AG08396 (cell line): Measurements from ENCODE around the gene TMEM14A.
"Not testable (repeated sequence)": the region's sequence is repeated elsewhere in the genome, so short reads cannot be mapped to it uniquely, and the experiment has no call there.

Experiments
- DNase-seq: peaks from one replicate; pipeline ENCODE4 v3.0.0; 2012; ENCODE audit warnings: low spot score, mixed read lengths

TMEM14A gene

GRCh38 chr6:52670502-52671409, at the start of gene TMEM14A:
TMEM14A (plus strand) TSS chr6:52671113; CDS start chr6:52677103, 5,990 bp downstream.
- DNase-seq = peak; percentile 98

GRCh38 chr6:52621631-52622030, 49.3 kb upstream of the TMEM14A start:
- no peak for DNase-seq

- DNase-seq = no peak
These were observed 48.1 kb upstream of the TMEM14A start for GRCh38 chr6:52622810-52623209.

GRCh38 chr6:52632011-52632410, 38.9 kb upstream of the TMEM14A start:
- DNase-seq = no peak

- no peak for DNase-seq
These were observed 36.7 kb upstream of the TMEM14A start for GRCh38 chr6:52634211-52634610.

GRCh38 chr6:52635049-52635577, 35.8 kb upstream of the TMEM14A start:
- no peak for DNase-seq

GRCh38 chr6:52636830-52637229, 34.1 kb upstream of the TMEM14A start:
- no peak for DNase-seq

- no peak for DNase-seq
These were observed 31.4 kb upstream of the TMEM14A start for GRCh38 chr6:52639493-52639892.

- no peak for DNase-seq
These were observed 30.7 kb upstream of the TMEM14A start for GRCh38 chr6:52640170-52640569.

- no peak for DNase-seq
These were observed 30.0 kb upstream of the TMEM14A start for GRCh38 chr6:52640916-52641315.

GRCh38 chr6:52641388-52641787, 29.5 kb upstream of the TMEM14A start:
- DNase-seq = no peak

- no peak for DNase-seq
These were observed 29.1 kb upstream of the TMEM14A start for GRCh38 chr6:52641826-52642225.

GRCh38 chr6:52642368-52642767, 28.5 kb upstream of the TMEM14A start:
- no peak for DNase-seq

- no peak for DNase-seq
These were observed 27.8 kb upstream of the TMEM14A start for GRCh38 chr6:52643158-52643557.

- no peak for DNase-seq
These were observed 26.7 kb upstream of the TMEM14A start for GRCh38 chr6:52644253-52644652.

- no peak for DNase-seq
These were observed 24.9 kb upstream of the TMEM14A start for GRCh38 chr6:52645976-52646375.

- DNase-seq = no peak
These were observed 23.7 kb upstream of the TMEM14A start for GRCh38 chr6:52647199-52647598.

- no peak for DNase-seq
These were observed 21.3 kb upstream of the TMEM14A start for GRCh38 chr6:52649536-52650160.

GRCh38 chr6:52650941-52651340, 20.0 kb upstream of the TMEM14A start:
- DNase-seq = no peak

GRCh38 chr6:52653151-52653550, 17.8 kb upstream of the TMEM14A start:
- DNase-seq = no peak

GRCh38 chr6:52654007-52654406, 16.9 kb upstream of the TMEM14A start:
- DNase-seq = no peak

GRCh38 chr6:52654592-52654991, 16.3 kb upstream of the TMEM14A start:
- DNase-seq = no peak

- DNase-seq = not testable (repeated sequence)
These were observed 15.0 kb upstream of the TMEM14A start for GRCh38 chr6:52655941-52656340.
